Stomach (tissue), 4 donors: Measurements from ENCODE around the gene NTRK2.

Experiments used
- CTCF ChIP-seq, 7 experiments: fragments of 450-650 bp in 4 of 7; fragments of 200-600 bp in 3 of 7; sonication (generic) in 3 of 7; IDR thresholded peaks; one replicate each; pipeline ENCODE4 v1.5.1; 2016 to 2019; ENCODE audit warnings: antibody characterized with exemption in 7 of 7, control low read depth in 2 of 7, mild to moderate bottlenecking in 1 of 7
- EP300 ChIP-seq: sonication (generic); formaldehyde crosslinking; IDR thresholded peaks from one replicate; pipeline ENCODE4 v1.6.1; 2017; ENCODE audit warnings: antibody characterized with exemption
- POLR2A ChIP-seq, 4 donors: fragments of 450-650 bp; IDR thresholded peaks; one replicate each; pipeline ENCODE4 v1.6.1; 2016; ENCODE audit warnings: antibody characterized with exemption in 4 of 4, control low read depth in 2 of 4, mild to moderate bottlenecking in 1 of 4, moderate library complexity in 1 of 4
- POLR2AphosphoS5 ChIP-seq, 3 donors: sonication (generic); formaldehyde crosslinking; IDR thresholded peaks; one replicate each; pipeline ENCODE4 v1.6.1; 2016; ENCODE audit warnings: antibody characterized with exemption in 3 of 3

DNA sequence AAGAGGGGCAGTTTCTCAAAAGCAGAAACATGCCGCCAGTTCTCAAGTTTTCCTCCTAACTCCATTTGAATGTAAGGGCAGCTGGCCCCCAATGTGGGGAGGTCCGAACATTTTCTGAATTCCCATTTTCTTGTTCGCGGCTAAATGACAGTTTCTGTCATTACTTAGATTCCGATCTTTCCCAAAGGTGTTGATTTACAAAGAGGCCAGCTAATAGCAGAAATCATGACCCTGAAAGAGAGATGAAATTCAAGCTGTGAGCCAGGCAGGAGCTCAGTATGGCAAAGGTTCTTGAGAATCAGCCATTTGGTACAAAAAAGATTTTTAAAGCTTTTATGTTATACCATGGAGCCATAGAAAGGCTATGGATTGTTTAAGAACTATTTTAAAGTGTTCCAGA, 142.8 kb downstream of the NTRK2 start:
- TF ChIP-seq CTCF (IDR thresholded peaks at IDR 0.05) (no peak), POLR2A (IDR thresholded peaks at IDR 0.05) (no peak), POLR2AphosphoS5 (IDR thresholded peaks at IDR 0.05) (no peak), EP300 (no peak)
